Stomach (tissue), 9 donors: ENCODE results near the gene C11orf54. TPM values are rescaled to one million over a fixed set of nuclear protein-coding genes. Genes with fewer than 3 reads are reported as not detected.

Experiments
- DNase-seq, 2 donors: peaks; one replicate each; pipeline versions ENCODE4 v3.0.0 to v3.0.0-alpha.2; 2013 to 2019
- H3K27ac ChIP-seq, 5 donors: fragments of 200-600 bp in 4 of 5; sonication (generic) in 4 of 5; one replicate each; pipeline ENCODE4 v1.5.1; 2013 to 2019; ENCODE audit warnings: mild to moderate bottlenecking in 1 of 5, moderate library complexity in 1 of 5
- H3K27me3 ChIP-seq, 3 donors: fragments of 200-600 bp; sonication (generic); one replicate each; pipeline ENCODE4 v1.5.1; 2017 to 2019; ENCODE audit warnings: mixed run types in 1 of 3
- H3K36me3 ChIP-seq, 4 donors: fragments of 200-600 bp; sonication (generic); 1 replicate in 3 of 4; 2 replicates in 1 of 4; pipeline ENCODE4 v1.5.1; 2016 to 2019
- H3K4me1 ChIP-seq, 4 donors: fragments of 200-600 bp; sonication (generic); one replicate each; pipeline ENCODE4 v1.5.1; 2016 to 2019
- H3K4me3 ChIP-seq, 4 donors: fragments of 200-600 bp; sonication (generic) in 3 of 4; one replicate each; pipeline ENCODE4 v1.5.1; 2016 to 2019; ENCODE audit warnings: mild to moderate bottlenecking in 1 of 4
- H3K9me3 ChIP-seq, 4 donors: fragments of 200-600 bp; sonication (generic); one replicate each; pipeline ENCODE4 v1.5.1; 2016 to 2019
- CTCF ChIP-seq, 7 experiments: fragments of 450-650 bp in 4 of 7; fragments of 200-600 bp in 3 of 7; sonication (generic) in 3 of 7; IDR thresholded peaks; one replicate each; pipeline ENCODE4 v1.5.1; 2016 to 2019; ENCODE audit warnings: antibody characterized with exemption in 7 of 7, control low read depth in 2 of 7, mild to moderate bottlenecking in 1 of 7
- EP300 ChIP-seq: sonication (generic); formaldehyde crosslinking; IDR thresholded peaks from one replicate; pipeline ENCODE4 v1.6.1; 2017; ENCODE audit warnings: antibody characterized with exemption
- POLR2A ChIP-seq, 4 donors: fragments of 450-650 bp; IDR thresholded peaks; one replicate each; pipeline ENCODE4 v1.6.1; 2016; ENCODE audit warnings: antibody characterized with exemption in 4 of 4, control low read depth in 2 of 4, mild to moderate bottlenecking in 1 of 4, moderate library complexity in 1 of 4
- POLR2AphosphoS5 ChIP-seq, 3 donors: sonication (generic); formaldehyde crosslinking; IDR thresholded peaks; one replicate each; pipeline ENCODE4 v1.6.1; 2016; ENCODE audit warnings: antibody characterized with exemption in 3 of 3
- WGBS, 5 donors: extraction: QIAGEN DNeasy Blood & Tissue Kit in 3 of 5; methylation state at CpG; one replicate each; pipeline versions ENCODE4 v1.1.5 to v1.1.7; 2013 to 2018; 5-methylcytosine and 5-hydroxymethylcytosine counted together
- intact Hi-C: fragments of 100-400 bp; cut with DNase I; formaldehyde crosslinking; loops from one replicate; pipeline ENCODE4 v1.15.1; 2023; ENCODE audit warnings: low total_unique reads
- polyA plus RNA-seq, 3 donors: library from polyadenylated mRNA; stranded (reverse); fragments of 200-250 nt; gene quantifications; one replicate each; pipeline ENCODE4 v1.2.3, GENCODE V29; 2013
- total RNA-seq, 5 donors: library from RNA; depleted of rRNA; stranded (reverse); fragments of >200 nt; gene quantifications; one replicate each; pipeline versions ENCODE4 v1.1.0 to v1.2.3, GENCODE V29; 2014 to 2016
- donor health status: healthy with polysubstance abuse.
- donor health status: Bipolar disorder and iron deficiency.
- donor health status: healthy.

C11orf54 gene
- total and polyA plus RNA-seq, 8 donors: 11.5 to 236 (median 27.8) TPM

- 55 to 69% (median 60%) methylated on average over 6 of the region's 6 CpGs for WGBS, 5 donors
- Histone ChIP-seq H3K27ac (peak overlapping the region in 1 of 5 donors; percentile 40), H3K27me3 (no peaks in the 10 kb centered on the region), H3K4me1 (peaks cover 17 to 67% (median 37%) of the 10 kb centered on the region in 4 donors), H3K9me3 (no peaks in the 10 kb centered on the region), H3K36me3 (peaks cover 77 to 100% (median 100%) of the 10 kb centered on the region in 4 donors), H3K4me3 (no peak overlapping the region)
- intact Hi-C loops: no loop called here
- TF ChIP-seq EP300 (no peak), POLR2AphosphoS5 (IDR thresholded peaks at IDR 0.05) (no peak), CTCF (IDR thresholded peaks at IDR 0.05) (no peak), POLR2A (IDR thresholded peaks at IDR 0.05) (no peak)
- no peak for DNase-seq
Measured at GRCh38 chr11:93733474-93733873, 8.0 kb upstream of the C11orf54 start.

GRCh38 chr11:93734427-93735222 lies 6.8 kb upstream of the C11orf54 start:
- Histone ChIP-seq H3K27me3 (no peaks in the 10 kb centered on the region), H3K4me3 (no peak overlapping the region), H3K36me3 (peaks cover 69 to 95% (median 92%) of the 10 kb centered on the region in 4 donors), H3K9me3 (no peaks in the 10 kb centered on the region), H3K27ac (no peak overlapping the region), H3K4me1 (peaks cover 25 to 79% (median 48%) of the 10 kb centered on the region in 4 donors)
- intact Hi-C loops: no loop called here
- no peak for DNase-seq
- WGBS, 5 donors: 55 to 77% (median 74%) methylated on average over 1 of the region's 1 CpG
- TF ChIP-seq EP300 (no peak), POLR2A (IDR thresholded peaks at IDR 0.05) (no peak), POLR2AphosphoS5 (IDR thresholded peaks at IDR 0.05) (no peak), CTCF (IDR thresholded peaks at IDR 0.05) (no peak)

GRCh38 chr11:93735627-93736026 lies 5.8 kb upstream of the C11orf54 start:
- 84 to 89% (median 86%) methylated on average over 1 of the region's 1 CpG for WGBS, 5 donors
- Histone ChIP-seq H3K27ac (no peak overlapping the region), H3K4me3 (no peak overlapping the region), H3K4me1 (peaks cover 30 to 84% (median 56%) of the 10 kb centered on the region in 4 donors), H3K9me3 (no peaks in the 10 kb centered on the region), H3K27me3 (no peaks in the 10 kb centered on the region), H3K36me3 (peaks cover 59 to 85% (median 82%) of the 10 kb centered on the region in 4 donors)
- TF ChIP-seq EP300: no peak
- no peak for TF ChIP-seq POLR2AphosphoS5 (IDR thresholded peaks at IDR 0.05)
- no peak for TF ChIP-seq CTCF (IDR thresholded peaks at IDR 0.05)
- TF ChIP-seq POLR2A (IDR thresholded peaks at IDR 0.05): no peak
- intact Hi-C loops: no loop called here
- DNase-seq: no peak

GRCh38 chr11:93736129-93736528 lies 5.3 kb upstream of the C11orf54 start:
- Histone ChIP-seq H3K4me1 (peaks cover 30 to 84% (median 56%) of the 10 kb centered on the region in 4 donors), H3K27me3 (no peaks in the 10 kb centered on the region), H3K4me3 (no peak overlapping the region), H3K36me3 (peaks cover 54 to 80% (median 77%) of the 10 kb centered on the region in 4 donors), H3K27ac (no peak overlapping the region), H3K9me3 (no peaks in the 10 kb centered on the region)
- DNase-seq: no peak
- intact Hi-C loops: no loop called here
- TF ChIP-seq CTCF (IDR thresholded peaks at IDR 0.05) (no peak), POLR2AphosphoS5 (IDR thresholded peaks at IDR 0.05) (no peak), EP300 (no peak), POLR2A (IDR thresholded peaks at IDR 0.05) (no peak)
